Mucosa of descending colon (tissue), 3 donors: Measurements from ENCODE around the gene VWA3A. TPM values are rescaled to one million over a fixed set of nuclear protein-coding genes. Genes with fewer than 3 reads are reported as not detected.
"Not testable (repeated sequence)": the region's sequence is repeated elsewhere in the genome, so short reads cannot be mapped to it uniquely, and the experiment has no call there.

ENCODE experiments used
- ATAC-seq: fragments of 200-7000 bp; cut with Tn5 transposase; one replicate; pipeline ENCODE4 v1.9.1; 2020; ENCODE audit warnings: mild to moderate bottlenecking, moderate library complexity
- DNase-seq, 3 donors: peaks; one replicate each; pipeline ENCODE4 v3.0.0-alpha.2; 2020
- H3K36me3 ChIP-seq: fragments of 200-600 bp; one replicate; pipeline ENCODE4 v1.8.0; 2021; ENCODE audit warnings: low read depth, mild to moderate bottlenecking
- H3K4me1 ChIP-seq: fragments of 200-600 bp; one replicate; pipeline ENCODE4 v1.8.0; 2021; ENCODE audit warnings: low read depth, mild to moderate bottlenecking
- H3K4me3 ChIP-seq: fragments of 200-600 bp; one replicate; pipeline ENCODE4 v1.8.0; 2021; ENCODE audit warnings: mild to moderate bottlenecking
- H3K9me3 ChIP-seq: fragments of 200-600 bp; one replicate; pipeline ENCODE4 v1.8.0; 2021; ENCODE audit warnings: mild to moderate bottlenecking
- CTCF ChIP-seq: fragments of 200-600 bp; IDR thresholded peaks from one replicate; pipeline ENCODE4 v1.8.0; 2022; ENCODE audit warnings: antibody characterized with exemption, mild to moderate bottlenecking
- intact Hi-C, 2 donors: fragments of 100-400 bp; cut with DNase I in 1 of 2; cut with micrococcal nuclease in 1 of 2; formaldehyde crosslinking; loops; one replicate each; pipeline versions ENCODE4 v1.11.0 to v1.11.1; 2022; cut with DNase I, micrococcal nuclease
- total RNA-seq, 3 donors: library from RNA; stranded (reverse); fragmentation: NEBNext Ultra II Directional in 2 of 3; extraction: Animal tissue kit (Norgen Biotek cat#: 25700) in 2 of 3; gene quantifications; one replicate each; pipeline versions ENCODE4 v1.2.1 to v1.2.4, GENCODE V29; 2021 to 2023
- donor health status: DM: no; HTN: no; CAD: no; lungs with moderate emphysema.
- donor health status: DM: no; HTN: no; CAD: no.
- donor health status: DM: no; HTN: yes; CAD: no.

The VWA3A gene
- total RNA-seq, 3 donors from 2014 or later: 0.44 to 0.46 TPM; not detected in 1

GRCh38 chr16:22171953-22172352, 79.6 kb downstream of the VWA3A start:
- DNase-seq (no peak), ATAC-seq (no peak)
- Histone ChIP-seq H3K4me3 (no peak overlapping the region), H3K4me1 (no peaks in the 10 kb centered on the region), H3K36me3 (no peaks in the 10 kb centered on the region), H3K9me3 (no peaks in the 10 kb centered on the region)
- TF ChIP-seq CTCF: no peak
- intact Hi-C loops: no loop called here

- H3K36me3 ChIP-seq, ATAC-seq, DNase-seq, H3K9me3 ChIP-seq, H3K4me3 ChIP-seq, intact Hi-C loops, H3K4me1 ChIP-seq: not testable (repeated sequence)
Observed at GRCh38 chr16:22172642-22173041, 80.3 kb downstream of the VWA3A start.

GRCh38 chr16:22174642-22175041, 82.3 kb downstream of the VWA3A start:
- Histone ChIP-seq H3K4me1 (no peaks in the 10 kb centered on the region), H3K9me3 (no peaks in the 10 kb centered on the region), H3K4me3 (no peak overlapping the region), H3K36me3 (no peaks in the 10 kb centered on the region)
- DNase-seq: no peak
- intact Hi-C loops: no loop called here
- no peak for TF ChIP-seq CTCF
- no peak for ATAC-seq

GRCh38 chr16:22177968-22178930, 85.9 kb downstream of the VWA3A start:
- no peak for TF ChIP-seq CTCF
- H3K4me1 ChIP-seq: no peaks in the 10 kb centered on the region
- no peak overlapping the region for H3K4me3 ChIP-seq
- no peaks in the 10 kb centered on the region for H3K9me3 ChIP-seq
- ATAC-seq (no peak), DNase-seq (no peak)
- intact Hi-C loops: no loop called here
- H3K36me3 ChIP-seq: no peaks in the 10 kb centered on the region

GRCh38 chr16:22181426-22181825, 89.1 kb downstream of the VWA3A start:
- Histone ChIP-seq H3K36me3 (no peaks in the 10 kb centered on the region), H3K9me3 (no peaks in the 10 kb centered on the region), H3K4me1 (no peaks in the 10 kb centered on the region), H3K4me3 (no peak overlapping the region)
- no peak for TF ChIP-seq CTCF
- intact Hi-C loops: loop anchor here (10.0 kb wide), 2 partner anchors 167 to 177 kb away; partner anchors contain the start of genes MOSMO (in 1 of the 2) and PDZD9 (in 1 of the 2)
- DNase-seq (no peak), ATAC-seq (no peak)

- intact Hi-C loops: loop anchor here (10.0 kb wide), 2 partner anchors 167 to 177 kb away; partner anchors contain the start of genes MOSMO (in 1 of the 2) and PDZD9 (in 1 of the 2)
- no peak for TF ChIP-seq CTCF
- DNase-seq: no peak
Observed at GRCh38 chr16:22181843-22182242, 89.5 kb downstream of the VWA3A start.

More at GRCh38 chr16:22181843-22182242, 89.5 kb downstream of the VWA3A start:
- Histone ChIP-seq H3K36me3 (no peaks in the 10 kb centered on the region), H3K4me3 (no peak overlapping the region), H3K9me3 (no peaks in the 10 kb centered on the region), H3K4me1 (no peaks in the 10 kb centered on the region)
- no peak for ATAC-seq
